Ishikawa (cell line): ENCODE data around the gene LHPP.

Source experiments
- CEBPB ChIP-seq: IDR thresholded peaks from 2 replicates; pipeline ENCODE4 v1.6.1; 2012
- CREB1 ChIP-seq: IDR thresholded peaks from 2 replicates; pipeline ENCODE4 v1.6.1; 2012; ENCODE audit warnings: low read depth
- EGR1 ChIP-seq: IDR thresholded peaks from 2 replicates; pipeline ENCODE4 v1.6.1; 2012
- EP300 ChIP-seq: IDR thresholded peaks from 2 replicates; pipeline ENCODE4 v1.6.1; 2012; ENCODE audit warnings: borderline replicate concordance
- FOXM1 ChIP-seq: IDR thresholded peaks from 2 replicates; pipeline ENCODE4 v1.6.1; 2012; ENCODE audit warnings: low read depth, borderline replicate concordance
- MAX ChIP-seq: IDR thresholded peaks from 2 replicates; pipeline ENCODE4 v1.6.1; 2012
- NFIC ChIP-seq: IDR thresholded peaks from 2 replicates; pipeline ENCODE4 v1.6.1; 2012
- RAD21 ChIP-seq: IDR thresholded peaks from 2 replicates; pipeline ENCODE4 v1.6.1; 2012; ENCODE audit warnings: low read depth
- REST ChIP-seq: IDR thresholded peaks from 2 replicates; pipeline ENCODE4 v1.6.1; 2012; ENCODE audit warnings: low read depth, mild to moderate bottlenecking
- TAF1 ChIP-seq: IDR thresholded peaks from 2 replicates; pipeline ENCODE4 v1.6.1; 2012; ENCODE audit warnings: low read depth, mild to moderate bottlenecking
- TCF12 ChIP-seq: IDR thresholded peaks from 2 replicates; pipeline ENCODE4 v1.6.1; 2012; ENCODE audit warnings: low read depth
- TEAD4 ChIP-seq: IDR thresholded peaks from 2 replicates; pipeline ENCODE4 v1.6.1; 2012
- USF1 ChIP-seq: IDR thresholded peaks from 2 replicates; pipeline ENCODE4 v1.6.1; 2012
- YY1 ChIP-seq: IDR thresholded peaks from 2 replicates; pipeline ENCODE4 v1.6.1; 2012; ENCODE audit warnings: low read depth
- ZBTB7A ChIP-seq: IDR thresholded peaks from 2 replicates; pipeline ENCODE4 v1.6.1; 2012; ENCODE audit warnings: low read depth

Gene LHPP

GRCh38 chr10:124496150-124496549 lies 34.5 kb downstream of the LHPP start:
- TF ChIP-seq CEBPB (no peak), USF1 (no peak), EGR1 (no peak), TEAD4 (no peak), TAF1 (no peak), YY1 (no peak), REST (no peak), NFIC (no peak), FOXM1 (no peak)

- no peak for TF ChIP-seq EP300
- no peak for TF ChIP-seq FOXM1
- TF ChIP-seq NFIC, result no peak
- TF ChIP-seq TCF12, result no peak
- no peak for TF ChIP-seq ZBTB7A
- TF ChIP-seq YY1, result no peak
- TF ChIP-seq CEBPB, result no peak
- no peak for TF ChIP-seq TEAD4
- TF ChIP-seq USF1, result no peak
- no peak for TF ChIP-seq REST
- no peak for TF ChIP-seq RAD21
- no peak for TF ChIP-seq EGR1
- no peak for TF ChIP-seq MAX
- TF ChIP-seq CREB1, result no peak
- TF ChIP-seq TAF1, result no peak
Measured at GRCh38 chr10:124496620-124497019, 35.0 kb downstream of the LHPP start.

GRCh38 chr10:124497196-124497881 lies 35.7 kb downstream of the LHPP start:
- TF ChIP-seq TAF1 (no peak), REST (no peak), CEBPB (no peak), RAD21 (no peak), ZBTB7A (no peak), CREB1 (no peak), USF1 (no peak), NFIC (no peak), MAX (no peak), EP300 (no peak), TCF12 (no peak)

GRCh38 chr10:124498056-124498455 lies 36.4 kb downstream of the LHPP start:
- no peak for TF ChIP-seq CEBPB
- TF ChIP-seq FOXM1, result no peak
- no peak for TF ChIP-seq REST
- no peak for TF ChIP-seq TAF1
- no peak for TF ChIP-seq RAD21
- no peak for TF ChIP-seq USF1
- TF ChIP-seq ZBTB7A, result no peak
- TF ChIP-seq YY1, result no peak
